Measurements from ENCODE around the gene SPEF2. TPM values are rescaled to one million over a fixed set of nuclear protein-coding genes. Genes with fewer than 3 reads are reported as not detected.

Gene SPEF2
- total and polyA plus RNA-seq, 10 of the 15 experiments (the other 5 are each of a cell fraction or from before 2014, with no cell fraction given) = 0.03 to 2.0 (median 0.07) TPM; not detected in 3

- Histone ChIP-seq H3K27ac (ENCODE audit: control insufficient read depth, insufficient read depth) (no peak overlapping the region), H3K9ac (ENCODE audit: control insufficient read depth, insufficient read depth, low read length) (no peak overlapping the region), H3K4me2 (ENCODE audit: control insufficient read depth, insufficient read depth) (no peak overlapping the region), H2AFZ (ENCODE audit: control insufficient read depth, low read depth, low read length) (no peak overlapping the region), H3K36me3 (ENCODE audit: control insufficient read depth in 2 of 2, insufficient read depth in 2 of 2, low read length in 1 of 2) (no peaks in the 10 kb centered on the region), H3K9me3 (replicated peaks; ENCODE audit: control insufficient read depth, insufficient read depth, low read length) (no peaks in the 10 kb centered on the region), H3K79me2 (ENCODE audit: control insufficient read depth, insufficient read depth, low read length) (no peaks in the 10 kb centered on the region), H4K20me1 (ENCODE audit: control insufficient read depth, insufficient read depth) (no peaks in the 10 kb centered on the region), H3K4me3 (no peak overlapping the region), H3K4me1 (ENCODE audit: control insufficient read depth, insufficient read depth, low read length) (no peaks in the 10 kb centered on the region), H3K27me3 (replicated peaks in 1 of 2; ENCODE audit: control insufficient read depth in 2 of 2, insufficient read depth in 2 of 2, low read length in 1 of 2) (peaks cover 0 to 4% of the 10 kb centered on the region in 2 experiments; a peak in 2 of 4 replicates)
- BruUV-seq (replicated peaks) = no TSS peak
- no peak for ATAC-seq
- CTCF ChIA-PET = interaction anchor here (0.8 to 2.5 kb wide), 3 partner anchors 9 to 155 kb away, joined by 3 to 26 read pairs (median 3); no protein-coding TSS in a partner anchor
- POLR2A ChIA-PET = no interaction called here
- no peak for DNase-seq (ENCODE audit: low read depth, low spot score)
- intact Hi-C loops (cut with micrococcal nuclease; ENCODE audit: unreplicated experiment) (no loop called here), in situ Hi-C loops (cut with MboI) (no loop called here)
- TF ChIP-seq PAX8 (IDR thresholded peaks at IDR 0.05) = no peak
- TF ChIP-seq IRF4 (IDR thresholded peaks at IDR 0.05; ENCODE audit: low read depth, low read length) = no peak
- TF ChIP-seq NFXL1 (IDR thresholded peaks at IDR 0.05; ENCODE audit: borderline replicate concordance) = no peak
- no peak for TF ChIP-seq SREBF1 (IDR thresholded peaks at IDR 0.05; ENCODE audit: low read length)
- no peak for TF ChIP-seq CBX5 (IDR thresholded peaks at IDR 0.05; ENCODE audit: low read depth)
- no peak for TF ChIP-seq KLF5 (IDR thresholded peaks at IDR 0.05; ENCODE audit: partially characterized antibody)
- no peak for TF ChIP-seq USF2 (IDR thresholded peaks at IDR 0.05; ENCODE audit: borderline replicate concordance, low read depth, low read length)
- no peak for TF ChIP-seq E2F8 (IDR thresholded peaks at IDR 0.05; ENCODE audit: low read depth, partially characterized antibody)
- no peak for TF ChIP-seq MAX (IDR thresholded peaks at IDR 0.05; ENCODE audit: low read depth, low read length)
- TF ChIP-seq CBFB (IDR thresholded peaks at IDR 0.05; ENCODE audit: low read depth) = no peak
- RAD21 ChIA-PET (ENCODE audit: unreplicated experiment) = interaction anchor here (1.3 kb wide), 1 partner anchor 155 kb away, joined by 3 read pairs; no protein-coding TSS in a partner anchor
- WGBS (ENCODE audit: insufficient coverage, insufficient replicate concordance, low lambda C conversion rate, missing lambda C conversion rate) = 0% methylated on average over 2 of the region's 2 CpGs
- SMC1A ChIA-PET (ENCODE audit: uncharacterized antibody, unreplicated experiment) = interaction anchor here (1.0 kb wide), 1 partner anchor 153 kb away, joined by 3 read pairs; no protein-coding TSS in a partner anchor
- FAIRE-seq = no peak
These were observed 154.2 kb downstream of the SPEF2 start for GRCh38 chr5:35771839-35772238.
